Activated CD8-positive, alpha-beta memory T cell treated with anti-CD3 and anti-CD28 coated beads for 36 hours (primary cell): ENCODE measurements around the gene BPIFA2. TPM values are rescaled to one million over a fixed set of nuclear protein-coding genes. Genes with fewer than 3 reads are reported as not detected.
"Not testable (repeated sequence)": the region's sequence is repeated elsewhere in the genome, so short reads cannot be mapped to it uniquely, and the experiment has no call there.

Experiments
- CTCF ChIA-PET: fragments of 350-600 bp; sonication (Branson Sonifier 250); formaldehyde crosslinking; loops from one replicate; lab custom pipeline; 2021; ENCODE audit warnings: antibody characterized with exemption; lab: Charles Lee
- POLR2A ChIA-PET: fragments of 350-600 bp; sonication (Branson Sonifier 250); formaldehyde crosslinking; loops from one replicate; lab custom pipeline; 2021; ENCODE audit warnings: antibody characterized with exemption; lab: Charles Lee
- total RNA-seq, 2 experiments: library from RNA; stranded (reverse); gene quantifications; one replicate each; pipeline ENCODE4 v1.2.3, GENCODE V29; 2021

BPIFA2 gene
- total RNA-seq = not detected

- ChIA-PET CTCF (no interaction called here), POLR2A (no interaction called here)
These were observed at the start of gene BPIFA2 for GRCh38 chr20:33167859-33168258. TSS of gene BPIFA2 (plus strand) at chr20:33168159. CDS start at chr20:33169146, 987 bp downstream.

- ChIA-PET CTCF (interaction anchor here (1.3 kb wide), 1 partner anchor 12 kb away, joined by 3 read pairs; no protein-coding TSS in a partner anchor), POLR2A (no interaction called here)
These were observed 47.9 kb upstream of the BPIFA2 start for GRCh38 chr20:33119725-33120720.

- CTCF ChIA-PET = no interaction called here
- POLR2A ChIA-PET = no interaction called here
These were observed 47.0 kb upstream of the BPIFA2 start for GRCh38 chr20:33120934-33121333.

- POLR2A ChIA-PET, CTCF ChIA-PET: not testable (repeated sequence)
These were observed 45.7 kb upstream of the BPIFA2 start for GRCh38 chr20:33122297-33122696.

- CTCF ChIA-PET = no interaction called here
- POLR2A ChIA-PET = no interaction called here
These were observed 43.7 kb upstream of the BPIFA2 start for GRCh38 chr20:33124261-33124660.

- POLR2A ChIA-PET = no interaction called here
- CTCF ChIA-PET = no interaction called here
These were observed 43.0 kb upstream of the BPIFA2 start for GRCh38 chr20:33124994-33125393.

GRCh38 chr20:33125983-33126382 is 42.0 kb upstream of the BPIFA2 start:
- ChIA-PET POLR2A (no interaction called here), CTCF (no interaction called here)

GRCh38 chr20:33127422-33128097 is 40.4 kb upstream of the BPIFA2 start:
- POLR2A ChIA-PET = no interaction called here
- CTCF ChIA-PET = interaction anchor here (1.1 kb wide), 1 partner anchor 82 kb away, joined by 6 read pairs; no protein-coding TSS in a partner anchor

GRCh38 chr20:33130568-33131061 is 37.3 kb upstream of the BPIFA2 start:
- CTCF ChIA-PET = interaction anchor here (1.4 kb wide), 1 partner anchor 106 kb away, joined by 3 read pairs; no protein-coding TSS in a partner anchor

GRCh38 chr20:33131949-33132473 is 35.9 kb upstream of the BPIFA2 start:
- CTCF ChIA-PET = interaction anchor here (1.0 to 1.4 kb wide), 2 partner anchors 13 to 105 kb away, joined by 3 read pairs; no protein-coding TSS in a partner anchor
- POLR2A ChIA-PET = no interaction called here

More at GRCh38 chr20:33130568-33131061, 37.3 kb upstream of the BPIFA2 start:
- POLR2A ChIA-PET = no interaction called here

- ChIA-PET CTCF (no interaction called here), POLR2A (no interaction called here)
These were observed 35.2 kb upstream of the BPIFA2 start for GRCh38 chr20:33132513-33133372.

GRCh38 chr20:33133373-33133941 is 34.5 kb upstream of the BPIFA2 start:
- CTCF ChIA-PET = no interaction called here

GRCh38 chr20:33137195-33137594 is 30.8 kb upstream of the BPIFA2 start:
- ChIA-PET POLR2A (interaction anchor here (0.6 kb wide), 1 partner anchor 281 kb away, joined by 3 read pairs; no protein-coding TSS in a partner anchor), CTCF (no interaction called here)

More at GRCh38 chr20:33133373-33133941, 34.5 kb upstream of the BPIFA2 start:
- POLR2A ChIA-PET = no interaction called here

- POLR2A ChIA-PET = no interaction called here
- CTCF ChIA-PET = no interaction called here
These were observed 28.5 kb upstream of the BPIFA2 start for GRCh38 chr20:33139467-33139866.

GRCh38 chr20:33145521-33145920 is 22.4 kb upstream of the BPIFA2 start:
- ChIA-PET CTCF (no interaction called here), POLR2A (no interaction called here)

GRCh38 chr20:33147299-33147698 is 20.7 kb upstream of the BPIFA2 start:
- ChIA-PET POLR2A (no interaction called here), CTCF (interaction anchor here (0.6 kb wide), 1 partner anchor 68 kb away, joined by 3 read pairs; no protein-coding TSS in a partner anchor)

- ChIA-PET POLR2A (no interaction called here), CTCF (no interaction called here)
These were observed 19.9 kb upstream of the BPIFA2 start for GRCh38 chr20:33148040-33148439.

- ChIA-PET CTCF (no interaction called here), POLR2A (no interaction called here)
These were observed 13.7 kb upstream of the BPIFA2 start for GRCh38 chr20:33154252-33154651.
